Ovary (tissue), 9 donors: ENCODE measurements around the gene NNT. TPM values are rescaled to one million over a fixed set of nuclear protein-coding genes. Genes with fewer than 3 reads are reported as not detected.
"Not testable (repeated sequence)": the region's sequence is repeated elsewhere in the genome, so short reads cannot be mapped to it uniquely, and the experiment has no call there.

Experiments
- DNase-seq, 5 donors: peaks; one replicate each; pipeline ENCODE4 v3.0.0-alpha.2; 2019 to 2020
- H3K27ac ChIP-seq, 2 donors: fragments of 200-600 bp; one replicate each; pipeline versions ENCODE4 v1.5.1 to v1.8.0; 2019 to 2022
- H3K27me3 ChIP-seq: fragments of 200-600 bp; one replicate; pipeline ENCODE4 v1.8.0; 2022
- H3K36me3 ChIP-seq: fragments of 200-600 bp; sonication (generic); one replicate; pipeline ENCODE4 v1.5.1; 2019
- H3K4me1 ChIP-seq: one replicate; pipeline ENCODE4 v1.8.1; 2013; ENCODE audit warnings: mild to moderate bottlenecking, moderate library complexity; ENCODE audit not compliant: insufficient read depth
- H3K4me3 ChIP-seq: fragments of 200-600 bp; sonication (generic); one replicate; pipeline ENCODE4 v1.5.1; 2017
- H3K9me3 ChIP-seq, 2 donors: fragments of 200-600 bp in 1 of 2; sonication (generic) in 1 of 2; one replicate each; pipeline versions ENCODE4 v1.5.1 to v1.8.1; 2013 to 2019; ENCODE audit warnings: mild to moderate bottlenecking in 1 of 2, moderate library complexity in 1 of 2
- EP300 ChIP-seq: sonication (generic); formaldehyde crosslinking; IDR thresholded peaks from one replicate; pipeline ENCODE4 v1.6.1; 2017; ENCODE audit warnings: antibody characterized with exemption
- POLR2A ChIP-seq: fragments of 450-650 bp; IDR thresholded peaks from one replicate; pipeline ENCODE4 v1.6.1; 2017; ENCODE audit warnings: antibody characterized with exemption, mild to moderate bottlenecking, moderate library complexity
- WGBS, 3 donors: extraction: QIAGEN DNeasy Blood & Tissue Kit in 1 of 3; methylation state at CpG; one replicate each; pipeline versions ENCODE4 v1.1.5 to v1.1.7; 2013 to 2017; 5-methylcytosine and 5-hydroxymethylcytosine counted together
- intact Hi-C, 4 donors: fragments of 100-400 bp; cut with DNase I; formaldehyde crosslinking; loops; one replicate each; pipeline versions ENCODE4 v1.11.0 to v1.15.1; 2022 to 2023
- polyA plus RNA-seq, 2 donors: library from polyadenylated mRNA; stranded (reverse); fragments of 200-250 nt in 1 of 2; fragments of 350-450 nt in 1 of 2; fragmentation: Illumina TruSeq in 1 of 2; extraction: RNeasy Lipid Tissue Mini Kit (QIAGEN cat#74804) in 1 of 2; gene quantifications; one replicate each; pipeline ENCODE4 v1.2.3, GENCODE V29; 2013 to 2014
- total RNA-seq, 7 donors: library from RNA; depleted of rRNA in 2 of 7; stranded (reverse); fragments of >200 nt in 2 of 7; fragmentation: NEBNext Ultra II Directional in 3 of 7; extraction: Animal tissue kit (Norgen Biotek cat#: 25700) in 3 of 7; gene quantifications; one replicate each; pipeline versions ENCODE4 v1.1.0 to v1.2.4, GENCODE V29; 2016 to 2023
- TF ChIP-seq, protein P1 (sequence below), 3 donors: fragments of 450-650 bp in 2 of 3; fragments of 200-600 bp in 1 of 3; IDR thresholded peaks; one replicate each; pipeline versions ENCODE4 v1.5.1 to v1.8.0; 2016 to 2022; ENCODE audit warnings: antibody characterized with exemption in 3 of 3, mild to moderate bottlenecking in 1 of 3
- donor health status: DM: no; HTN: no; CAD: no; lungs with moderate emphysema.
- donor health status: DM: no; HTN: no; CAD: no.
- donor health status: Bipolar disorder and iron deficiency.
- donor health status: DM: yes; HTN: yes; CAD: no.
- donor health status: DM: no; HTN: no; CAD: no.
- donor health status: DM: yes; HTN: yes; CAD: no.

NNT gene
- total and polyA plus RNA-seq, 9 donors = 12.2 to 51.9 (median 38.5) TPM

DNA sequence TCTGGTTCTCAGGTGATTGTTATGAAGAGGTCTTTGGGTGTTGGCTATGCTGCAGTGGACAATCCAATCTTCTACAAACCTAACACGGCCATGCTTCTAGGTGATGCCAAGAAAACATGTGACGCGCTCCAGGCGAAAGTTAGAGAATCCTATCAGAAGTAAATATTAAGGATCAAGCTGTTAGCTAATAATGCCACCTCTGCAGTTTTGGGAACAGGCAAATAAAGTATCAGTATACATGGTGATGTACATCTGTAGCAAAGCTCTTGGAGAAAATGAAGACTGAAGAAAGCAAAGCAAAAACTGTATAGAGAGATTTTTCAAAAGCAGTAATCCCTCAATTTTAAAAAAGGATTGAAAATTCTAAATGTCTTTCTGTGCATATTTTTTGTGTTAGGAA lies 101.3 kb downstream of the NNT start:
- H3K27me3 ChIP-seq = no peaks in the 10 kb centered on the region
- intact Hi-C loops = no loop called here
- no peak overlapping the region for H3K27ac ChIP-seq
- 92 to 94% (median 93%) methylated on average over 4 of the region's 4 CpGs for WGBS, 3 donors
- TF ChIP-seq POLR2A = no peak
- TF ChIP-seq, protein P1, sequence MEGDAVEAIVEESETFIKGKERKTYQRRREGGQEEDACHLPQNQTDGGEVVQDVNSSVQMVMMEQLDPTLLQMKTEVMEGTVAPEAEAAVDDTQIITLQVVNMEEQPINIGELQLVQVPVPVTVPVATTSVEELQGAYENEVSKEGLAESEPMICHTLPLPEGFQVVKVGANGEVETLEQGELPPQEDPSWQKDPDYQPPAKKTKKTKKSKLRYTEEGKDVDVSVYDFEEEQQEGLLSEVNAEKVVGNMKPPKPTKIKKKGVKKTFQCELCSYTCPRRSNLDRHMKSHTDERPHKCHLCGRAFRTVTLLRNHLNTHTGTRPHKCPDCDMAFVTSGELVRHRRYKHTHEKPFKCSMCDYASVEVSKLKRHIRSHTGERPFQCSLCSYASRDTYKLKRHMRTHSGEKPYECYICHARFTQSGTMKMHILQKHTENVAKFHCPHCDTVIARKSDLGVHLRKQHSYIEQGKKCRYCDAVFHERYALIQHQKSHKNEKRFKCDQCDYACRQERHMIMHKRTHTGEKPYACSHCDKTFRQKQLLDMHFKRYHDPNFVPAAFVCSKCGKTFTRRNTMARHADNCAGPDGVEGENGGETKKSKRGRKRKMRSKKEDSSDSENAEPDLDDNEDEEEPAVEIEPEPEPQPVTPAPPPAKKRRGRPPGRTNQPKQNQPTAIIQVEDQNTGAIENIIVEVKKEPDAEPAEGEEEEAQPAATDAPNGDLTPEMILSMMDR (IDR thresholded peaks at IDR 0.05) = no peak
- TF ChIP-seq EP300 = no peak
- H3K36me3 ChIP-seq = no peaks in the 10 kb centered on the region
- DNase-seq = no peak
- no peaks in the 10 kb centered on the region for H3K9me3 ChIP-seq
- H3K4me3 ChIP-seq = no peak overlapping the region
- H3K4me1 ChIP-seq = no peaks in the 10 kb centered on the region

DNA sequence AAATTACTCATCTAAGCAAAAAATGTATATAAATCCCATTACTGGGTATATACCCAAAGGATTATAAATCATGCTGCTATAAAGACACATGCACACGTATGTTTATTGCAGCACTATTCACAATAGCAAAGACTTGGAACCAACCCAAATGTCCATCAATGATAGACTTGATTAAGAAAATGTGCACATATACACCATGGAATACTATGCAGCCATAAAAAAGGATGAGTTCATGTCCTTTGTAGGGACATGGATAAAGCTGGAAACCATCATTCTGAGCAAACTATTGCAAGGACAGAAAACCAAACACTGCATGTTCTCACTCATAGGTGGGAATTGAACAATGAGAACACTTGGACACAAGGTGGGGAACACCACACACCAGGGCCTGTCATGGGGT lies 103.6 kb downstream of the NNT start:
- H3K9me3 ChIP-seq, H3K4me1 ChIP-seq, H3K27ac ChIP-seq, intact Hi-C loops, H3K36me3 ChIP-seq, DNase-seq, H3K27me3 ChIP-seq, H3K4me3 ChIP-seq: not testable (repeated sequence)
- 95 to 97% (median 96%) methylated on average over 1 of the region's 1 CpG for WGBS, 3 donors

DNA sequence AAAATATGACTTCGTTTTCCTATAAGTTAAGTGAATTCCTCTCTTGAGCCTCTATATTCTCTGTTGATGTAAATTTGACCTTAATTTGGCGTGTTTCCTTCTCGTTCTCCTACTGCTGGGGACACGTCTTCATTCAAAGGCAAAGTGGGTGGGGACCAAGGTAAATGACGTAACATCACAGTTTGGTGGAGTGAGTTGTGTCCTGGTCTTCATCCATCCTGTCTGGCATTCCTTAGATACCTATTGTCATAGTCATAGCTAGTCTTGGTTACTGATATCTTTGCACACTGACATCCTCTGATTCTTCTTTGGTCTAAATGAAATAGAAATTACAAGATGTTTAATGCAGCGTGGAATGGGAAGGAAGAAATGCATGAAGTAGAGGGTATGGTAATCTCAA lies 108.5 kb downstream of the NNT start:
- TF ChIP-seq, protein P1 (IDR thresholded peaks at IDR 0.05) = no peak
- Histone ChIP-seq H3K27me3 (no peaks in the 10 kb centered on the region), H3K36me3 (no peaks in the 10 kb centered on the region), H3K27ac (no peak overlapping the region), H3K4me1 (peaks cover 1% of the 10 kb centered on the region), H3K9me3 (no peaks in the 10 kb centered on the region), H3K4me3 (no peak overlapping the region)
- no peak for DNase-seq
- WGBS, 3 donors = 86 to 92% (median 89%) methylated on average over 6 of the region's 6 CpGs
- intact Hi-C loops = no loop called here

DNA sequence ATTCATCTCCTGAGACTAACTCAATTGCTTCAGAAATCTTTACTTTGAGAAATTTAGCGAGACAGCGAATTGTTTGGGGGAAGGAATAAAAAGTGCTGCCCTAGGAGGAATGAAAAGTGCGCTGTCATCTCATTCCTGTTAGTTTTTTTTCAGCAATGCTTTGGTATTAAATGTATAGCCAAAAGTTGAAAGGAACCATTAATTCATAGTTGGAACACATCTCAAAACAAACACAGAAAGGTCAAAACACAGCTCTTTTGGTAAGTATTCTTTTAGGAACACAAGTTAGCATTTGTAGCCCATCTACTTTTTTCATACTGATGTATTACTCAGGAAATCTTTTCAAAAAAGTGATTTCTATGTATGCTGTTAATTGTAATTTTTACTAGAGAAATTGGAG lies 109.1 kb downstream of the NNT start:
- H3K4me1 ChIP-seq = peaks cover 1% of the 10 kb centered on the region
- H3K27me3 ChIP-seq = no peaks in the 10 kb centered on the region
- 92 to 95% (median 95%) methylated on average over 3 of the region's 3 CpGs for WGBS, 3 donors
- H3K4me3 ChIP-seq = no peak overlapping the region
- intact Hi-C loops = no loop called here
- no peaks in the 10 kb centered on the region for H3K9me3 ChIP-seq
- no peaks in the 10 kb centered on the region for H3K36me3 ChIP-seq
- DNase-seq = no peak
- H3K27ac ChIP-seq = no peak overlapping the region
- TF ChIP-seq, protein P1 (IDR thresholded peaks at IDR 0.05) = no peak
- TF ChIP-seq POLR2A = no peak
- no peak for TF ChIP-seq EP300

DNA sequence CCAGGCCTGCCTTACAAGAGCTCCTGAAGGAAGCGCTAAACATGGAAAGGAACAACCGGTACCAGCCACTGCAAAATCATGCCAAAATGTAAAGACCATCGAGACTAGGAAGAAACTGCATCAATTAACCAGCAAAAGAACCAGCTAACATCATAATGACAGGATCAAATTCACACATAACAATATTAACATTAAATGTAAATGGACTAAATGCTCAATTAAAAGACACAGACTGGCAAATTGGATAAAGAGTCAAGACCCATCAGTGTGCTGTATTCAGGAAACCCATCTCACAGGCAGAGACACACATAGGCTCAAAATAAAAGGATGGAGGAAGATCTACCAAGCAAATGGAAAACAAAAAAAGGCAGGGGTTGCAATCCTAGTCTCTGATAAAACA lies 116.8 kb downstream of the NNT start:
- not testable (repeated sequence) for H3K36me3 ChIP-seq, H3K27me3 ChIP-seq, H3K4me1 ChIP-seq, H3K9me3 ChIP-seq, DNase-seq, H3K4me3 ChIP-seq, H3K27ac ChIP-seq
- 96 to 98% (median 98%) methylated on average over 2 to 3 of the region's 3 CpGs for WGBS, 3 donors
- intact Hi-C loops = loop anchor here in 1 of 4 donors (10.0 kb wide), 1 partner anchor 1055 kb away; no protein-coding TSS in a partner anchor

DNA sequence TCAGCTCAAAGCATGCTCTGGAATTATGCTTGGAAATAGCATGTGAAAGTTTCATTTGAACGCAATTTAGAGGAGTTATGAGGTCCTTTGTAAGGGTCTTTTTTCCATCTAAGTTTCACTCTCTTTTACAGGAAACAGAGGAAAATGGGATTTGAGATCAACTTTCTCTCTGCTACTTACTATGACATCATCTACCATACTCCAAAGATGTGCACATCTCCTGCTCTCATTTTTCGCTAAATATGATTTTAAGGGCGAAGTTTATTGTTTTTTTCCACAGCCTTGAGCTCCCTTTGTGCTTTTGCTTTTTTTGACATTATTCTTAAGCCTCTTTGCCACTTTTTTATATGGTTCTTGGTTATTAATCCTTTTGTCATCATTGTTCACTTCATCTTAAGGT lies 125.6 kb downstream of the NNT start:
- no peaks in the 10 kb centered on the region for H3K27me3 ChIP-seq
- no peak for DNase-seq
- intact Hi-C loops = loop anchor here in 1 of 4 donors (10.0 kb wide), 1 partner anchor 1046 kb away; no protein-coding TSS in a partner anchor
- no peak overlapping the region for H3K27ac ChIP-seq
- no peaks in the 10 kb centered on the region for H3K9me3 ChIP-seq
- no peak overlapping the region for H3K4me3 ChIP-seq
- H3K4me1 ChIP-seq = no peaks in the 10 kb centered on the region
- 65 to 86% (median 71%) methylated on average over 3 of the region's 3 CpGs for WGBS, 3 donors
- TF ChIP-seq POLR2A = no peak
- no peak for TF ChIP-seq EP300
- TF ChIP-seq, protein P1 (IDR thresholded peaks at IDR 0.05) = no peak
- no peaks in the 10 kb centered on the region for H3K36me3 ChIP-seq
